ENCODE measurements around the gene EWSR1.
"Not testable (repeated sequence)": the region's sequence is repeated elsewhere in the genome, so short reads cannot be mapped to it uniquely, and the experiment has no call there.

Gene EWSR1

GRCh38 chr22:29342577-29343312 is 74.7 kb downstream of the EWSR1 start:
- no peak overlapping the region for H3K4me3 ChIP-seq (IDR thresholded peaks at IDR 0.05; ENCODE audit: insufficient read depth, low read depth, low read length)
- H3K27ac ChIP-seq = no peak overlapping the region
- no peak overlapping the region for H2AFZ ChIP-seq (ENCODE audit: low read depth)
- H3K4me2 ChIP-seq = no peak overlapping the region
- peaks cover 2% of the 10 kb centered on the region; the same call in 1 of the 2 replicates for H3K36me3 ChIP-seq (ENCODE audit: insufficient read depth)
- H4K20me1 ChIP-seq (ENCODE audit: insufficient read depth) = no peaks in the 10 kb centered on the region
- H3K4me1 ChIP-seq (ENCODE audit: low read depth, poor library complexity, severe bottlenecking) = no peaks in the 10 kb centered on the region
- H3K79me2 ChIP-seq (ENCODE audit: insufficient read depth, low read depth) = no peaks in the 10 kb centered on the region
- no peak overlapping the region for H3K9ac ChIP-seq
- no peak for TF ChIP-seq CTCF (conservative IDR thresholded peaks at IDR 0.05; ENCODE audit: low read depth, low read length)
- H3K27me3 ChIP-seq (ENCODE audit: insufficient read depth, low read depth) = no peaks in the 10 kb centered on the region

GRCh38 chr22:29343313-29343805 is 75.3 kb downstream of the EWSR1 start:
- no peak overlapping the region for H3K27ac ChIP-seq
- TF ChIP-seq CTCF (conservative IDR thresholded peaks at IDR 0.05; ENCODE audit: low read depth, low read length) = no peak
- H3K27me3 ChIP-seq (ENCODE audit: insufficient read depth, low read depth) = no peaks in the 10 kb centered on the region
- peaks cover 2% of the 10 kb centered on the region; the same call in 1 of the 2 replicates for H3K36me3 ChIP-seq (ENCODE audit: insufficient read depth)
- H3K4me2 ChIP-seq = no peak overlapping the region
- H3K4me1 ChIP-seq (ENCODE audit: low read depth, poor library complexity, severe bottlenecking) = no peaks in the 10 kb centered on the region
- no peaks in the 10 kb centered on the region for H3K79me2 ChIP-seq (ENCODE audit: insufficient read depth, low read depth)
- no peak overlapping the region for H3K4me3 ChIP-seq (IDR thresholded peaks at IDR 0.05; ENCODE audit: insufficient read depth, low read depth, low read length)
- no peak overlapping the region for H2AFZ ChIP-seq (ENCODE audit: low read depth)
- H4K20me1 ChIP-seq (ENCODE audit: insufficient read depth) = no peaks in the 10 kb centered on the region
- no peak overlapping the region for H3K9ac ChIP-seq

- no peaks in the 10 kb centered on the region for H3K27me3 ChIP-seq (ENCODE audit: insufficient read depth, low read depth)
- H3K4me2 ChIP-seq = no peak overlapping the region
- H3K4me3 ChIP-seq (IDR thresholded peaks at IDR 0.05; ENCODE audit: insufficient read depth, low read depth, low read length) = no peak overlapping the region
- peaks cover 2% of the 10 kb centered on the region; the same call in 1 of the 2 replicates for H3K36me3 ChIP-seq (ENCODE audit: insufficient read depth)
- no peak overlapping the region for H3K27ac ChIP-seq
- H3K4me1 ChIP-seq (ENCODE audit: low read depth, poor library complexity, severe bottlenecking) = no peaks in the 10 kb centered on the region
- H3K79me2 ChIP-seq (ENCODE audit: insufficient read depth, low read depth) = no peaks in the 10 kb centered on the region
- no peak overlapping the region for H2AFZ ChIP-seq (ENCODE audit: low read depth)
- no peak for TF ChIP-seq CTCF (conservative IDR thresholded peaks at IDR 0.05; ENCODE audit: low read depth, low read length)
- H4K20me1 ChIP-seq (ENCODE audit: insufficient read depth) = no peaks in the 10 kb centered on the region
- no peak overlapping the region for H3K9ac ChIP-seq
Measured at GRCh38 chr22:29344137-29344536, 76.1 kb downstream of the EWSR1 start.

GRCh38 chr22:29344889-29345288 is 76.8 kb downstream of the EWSR1 start:
- not testable (repeated sequence) for H3K4me1 ChIP-seq (ENCODE audit: low read depth, poor library complexity, severe bottlenecking); H3K4me2 ChIP-seq; H3K4me3 ChIP-seq (IDR thresholded peaks at IDR 0.05; ENCODE audit: insufficient read depth, low read depth, low read length); H3K27ac ChIP-seq; H3K79me2 ChIP-seq (ENCODE audit: insufficient read depth, low read depth); H2AFZ ChIP-seq (ENCODE audit: low read depth); H4K20me1 ChIP-seq (ENCODE audit: insufficient read depth); H3K9ac ChIP-seq; H3K36me3 ChIP-seq (ENCODE audit: insufficient read depth); H3K27me3 ChIP-seq (ENCODE audit: insufficient read depth, low read depth)

- no peak overlapping the region for H3K9ac ChIP-seq
- no peaks in the 10 kb centered on the region for H4K20me1 ChIP-seq (ENCODE audit: insufficient read depth)
- H3K4me1 ChIP-seq (ENCODE audit: low read depth, poor library complexity, severe bottlenecking) = no peaks in the 10 kb centered on the region
- no peak overlapping the region for H3K4me3 ChIP-seq (IDR thresholded peaks at IDR 0.05; ENCODE audit: insufficient read depth, low read depth, low read length)
- H3K27me3 ChIP-seq (ENCODE audit: insufficient read depth, low read depth) = no peaks in the 10 kb centered on the region
- no peak overlapping the region for H2AFZ ChIP-seq (ENCODE audit: low read depth)
- H3K79me2 ChIP-seq (ENCODE audit: insufficient read depth, low read depth) = no peaks in the 10 kb centered on the region
- peaks cover 2% of the 10 kb centered on the region; the same call in 1 of the 2 replicates for H3K36me3 ChIP-seq (ENCODE audit: insufficient read depth)
- H3K4me2 ChIP-seq = no peak overlapping the region
- no peak for TF ChIP-seq CTCF (conservative IDR thresholded peaks at IDR 0.05; ENCODE audit: low read depth, low read length)
- no peak overlapping the region for H3K27ac ChIP-seq
Measured at GRCh38 chr22:29345932-29346331, 77.9 kb downstream of the EWSR1 start.

All from KMS-11 (cell line).